GM18526 (cell line): Measurements from ENCODE around the gene CACNA1D.

ENCODE experiments used
- POLR2A ChIP-seq: IDR thresholded peaks from 3 replicates; pipeline ENCODE4 v1.6.1; 2011; ENCODE audit not compliant: insufficient read length; ENCODE audit errors: extremely low read depth

Gene CACNA1D

GRCh38 chr3:53490459-53490968, 3.9 kb upstream of the CACNA1D start:
- TF ChIP-seq POLR2A, result no peak

GRCh38 chr3:53491276-53491675, 3.1 kb upstream of the CACNA1D start:
- TF ChIP-seq POLR2A, result no peak

DNA sequence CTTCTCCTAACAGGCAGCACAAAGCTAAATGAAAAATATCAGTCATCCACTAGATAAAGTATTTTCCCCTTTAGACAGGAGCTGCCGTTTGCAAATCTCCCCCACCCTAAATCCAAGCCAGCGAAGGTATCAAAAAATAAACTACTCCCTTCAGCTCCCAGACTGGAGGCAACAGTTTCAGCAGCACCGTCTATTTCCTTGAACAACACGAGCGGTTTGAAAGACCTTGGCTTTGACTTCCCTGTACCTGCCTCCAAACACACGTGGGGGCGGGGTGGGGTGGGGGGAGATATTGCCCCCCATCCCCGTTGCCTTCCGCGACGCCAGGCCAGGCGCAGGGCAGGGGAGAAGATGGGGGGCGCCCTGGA, 832 bp upstream of the CACNA1D start:
- TF ChIP-seq POLR2A, result no peak

DNA sequence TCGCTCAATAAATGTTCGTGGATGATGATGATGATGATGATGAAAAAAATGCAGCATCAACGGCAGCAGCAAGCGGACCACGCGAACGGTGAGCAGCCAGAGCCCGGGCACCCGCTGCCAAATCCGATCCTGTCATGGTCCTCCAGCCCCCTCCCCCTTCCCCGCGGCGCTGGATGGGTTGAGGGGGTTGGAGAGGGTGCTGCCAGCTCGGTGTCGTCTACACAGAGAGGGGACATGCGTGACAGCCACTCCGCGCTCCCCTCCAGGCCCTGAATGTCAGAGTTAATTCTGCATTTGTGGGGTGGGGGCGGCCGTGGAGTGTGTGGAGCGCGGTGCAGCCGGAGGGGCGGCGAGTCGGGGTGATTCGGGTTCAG, 722 bp downstream of the CACNA1D start:
- TF ChIP-seq POLR2A, result no peak

- TF ChIP-seq POLR2A, result no peak
These were observed 1.3 kb downstream of the CACNA1D start for GRCh38 chr3:53495520-53496391.

- no peak for TF ChIP-seq POLR2A
These were observed 1.9 kb downstream of the CACNA1D start for GRCh38 chr3:53496392-53496670.

- TF ChIP-seq POLR2A, result no peak
These were observed 2.6 kb downstream of the CACNA1D start for GRCh38 chr3:53496984-53497383.

DNA sequence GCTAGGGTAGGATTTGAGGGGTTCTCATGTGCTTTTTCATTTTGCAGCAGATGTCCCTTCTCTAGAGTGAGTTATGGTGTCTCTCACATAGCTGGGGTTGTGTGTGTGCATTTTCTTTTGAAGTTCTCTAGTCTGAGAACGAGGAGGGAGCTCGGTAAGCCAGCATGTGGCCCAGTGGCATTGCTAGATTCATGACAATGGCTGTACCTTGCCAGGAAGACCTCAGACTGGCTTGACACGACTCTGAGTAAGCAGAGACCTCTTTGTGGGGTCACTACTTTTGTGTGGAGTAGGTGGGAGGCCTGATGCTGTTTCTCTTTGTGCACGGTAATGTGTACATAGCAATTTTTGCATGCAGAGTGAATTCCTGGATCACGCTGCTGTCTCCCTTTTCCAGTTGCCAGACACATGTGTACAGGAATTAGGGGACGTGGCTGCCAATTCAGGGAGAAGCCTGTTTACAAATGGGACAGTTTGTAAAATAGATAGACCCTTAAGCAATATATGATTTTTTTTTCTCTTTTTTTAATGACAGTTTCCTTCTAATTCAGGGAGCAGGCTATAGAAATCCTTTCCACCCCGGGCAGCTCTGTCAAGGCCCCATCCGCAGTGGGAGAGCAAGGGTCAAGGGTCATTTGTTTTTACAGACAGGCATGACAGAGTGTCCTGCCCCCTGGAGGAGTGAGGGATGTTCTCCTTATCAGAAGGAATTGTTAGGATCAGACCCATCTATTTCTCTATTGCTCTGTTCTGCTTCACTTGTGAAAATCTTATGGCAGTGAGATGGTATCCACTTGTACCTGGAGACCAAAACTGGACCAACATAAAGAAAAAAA, 4.6 kb downstream of the CACNA1D start:
- no peak for TF ChIP-seq POLR2A

- no peak for TF ChIP-seq POLR2A
These were observed 5.9 kb downstream of the CACNA1D start for GRCh38 chr3:53500165-53500777.

GRCh38 chr3:53501178-53501577, 6.8 kb downstream of the CACNA1D start:
- TF ChIP-seq POLR2A, result no peak

GRCh38 chr3:53502737-53503136, 8.3 kb downstream of the CACNA1D start:
- TF ChIP-seq POLR2A, result no peak

DNA sequence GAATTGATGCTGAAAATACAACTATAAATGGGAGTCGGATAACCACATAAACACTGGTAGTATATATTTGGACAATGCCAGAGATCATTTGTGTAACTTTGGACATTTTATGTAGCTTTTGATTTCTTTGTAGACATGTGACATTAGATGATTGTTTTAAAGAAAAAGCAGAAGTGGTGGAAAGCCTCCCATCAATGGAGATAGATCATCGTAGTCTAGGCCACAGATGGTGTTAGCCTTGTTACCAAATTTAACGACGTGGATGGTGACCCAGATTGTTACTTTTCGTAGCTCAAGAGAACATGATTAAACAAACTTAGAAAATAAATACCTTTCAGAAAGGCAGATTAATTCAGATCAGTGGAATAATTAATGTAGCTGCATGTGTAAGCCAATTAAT, 8.8 kb downstream of the CACNA1D start:
- no peak for TF ChIP-seq POLR2A

DNA sequence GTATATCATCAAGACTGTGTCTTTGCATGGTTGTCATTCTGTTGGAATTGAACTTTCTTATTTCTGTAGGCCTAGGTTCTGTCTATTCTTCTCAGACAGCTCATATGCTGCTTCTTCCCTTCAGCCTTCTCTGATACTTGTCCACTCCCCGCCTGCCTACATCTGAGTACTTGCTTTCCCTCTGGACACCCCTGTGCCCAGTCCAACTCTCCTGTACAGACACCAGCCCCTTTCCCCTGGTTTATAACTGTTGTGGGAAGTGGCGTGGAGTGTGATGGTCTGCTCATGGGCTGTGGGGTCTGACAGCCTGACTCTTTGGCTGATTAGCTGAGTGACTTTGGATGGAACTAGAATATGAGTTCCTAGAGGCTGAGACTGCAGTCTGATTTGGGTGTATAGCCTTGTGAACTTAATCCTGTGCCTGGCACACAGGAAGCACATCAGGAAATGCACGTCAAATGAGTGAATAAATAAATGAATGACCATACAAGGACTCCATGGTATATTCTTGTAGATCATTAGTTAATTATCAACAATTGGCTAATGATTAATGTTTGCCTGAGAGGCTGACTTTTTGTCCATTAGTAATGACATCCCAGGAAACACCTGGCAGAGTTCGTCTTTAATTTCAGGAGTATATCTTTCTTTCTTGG, 11.8 kb downstream of the CACNA1D start:
- TF ChIP-seq POLR2A, result no peak

DNA sequence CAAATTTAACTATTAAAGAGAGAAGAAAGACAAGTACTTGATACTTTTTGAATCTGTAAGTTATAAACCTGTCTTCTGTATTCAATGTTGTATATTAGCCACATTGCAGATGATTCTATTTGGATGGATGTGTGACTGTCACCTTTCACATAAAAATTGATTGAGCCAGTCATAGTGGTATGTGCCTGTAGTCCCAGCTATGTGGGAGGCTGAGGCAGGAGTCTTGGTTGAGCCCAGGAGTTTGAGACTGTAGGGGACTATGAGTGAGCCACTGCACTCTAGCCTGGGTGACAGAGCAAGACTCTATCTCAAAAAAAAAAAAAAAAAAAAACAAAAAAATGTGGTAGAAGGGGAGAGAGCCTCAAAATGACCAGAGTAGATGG, 12.3 kb downstream of the CACNA1D start:
- TF ChIP-seq POLR2A, result no peak

DNA sequence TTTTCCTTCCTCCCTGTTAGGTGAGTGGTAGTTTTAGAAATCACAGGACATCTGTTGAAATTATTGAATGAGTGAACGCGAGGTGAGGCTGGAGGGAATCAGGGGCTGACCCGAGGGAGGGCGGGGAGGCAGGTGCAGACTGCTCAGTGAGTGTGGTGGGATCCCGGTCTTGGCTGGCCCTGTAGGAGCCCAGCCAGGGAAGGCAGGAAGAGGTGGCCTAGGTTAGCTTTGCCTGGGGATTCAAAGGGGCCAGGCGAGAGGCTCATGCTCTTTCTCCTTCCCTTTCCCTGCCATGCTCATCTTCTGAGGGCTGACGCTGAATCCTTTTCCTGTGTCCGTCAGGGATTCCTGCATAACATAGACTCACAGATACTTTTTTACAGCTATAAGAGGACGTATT, 15.1 kb downstream of the CACNA1D start:
- TF ChIP-seq POLR2A, result no peak
